Measurements from ENCODE around the gene KLHL5.

The KLHL5 gene

GRCh38 chr4:39044364-39044955, 17.6 kb upstream of the KLHL5 start:
- DNase-seq, result peak; percentile 91 to 94 (median 92)

- peak in 3 of 5 experiments; percentile 18 to 66 (median 35) for DNase-seq
Measured at GRCh38 chr4:39044956-39045826, 16.8 kb upstream of the KLHL5 start.

GRCh38 chr4:39045827-39046221, 16.2 kb upstream of the KLHL5 start:
- peak in 2 of 5 experiments; percentile 5 to 77 for DNase-seq

GRCh38 chr4:39046249-39046648, 15.8 kb upstream of the KLHL5 start:
- no peak for DNase-seq

GRCh38 chr4:39047681-39048080, 14.4 kb upstream of the KLHL5 start:
- no peak for DNase-seq

- DNase-seq, result peak in 1 of 5 experiments; percentile 74
Measured at GRCh38 chr4:39048311-39048710, 13.7 kb upstream of the KLHL5 start.

GRCh38 chr4:39050590-39050989, 11.4 kb upstream of the KLHL5 start:
- DNase-seq, result no peak

GRCh38 chr4:39051492-39051891, 10.5 kb upstream of the KLHL5 start:
- no peak for DNase-seq

GRCh38 chr4:39053983-39054382, 8.0 kb upstream of the KLHL5 start:
- DNase-seq, result no peak

GRCh38 chr4:39054497-39054896, 7.5 kb upstream of the KLHL5 start:
- no peak for DNase-seq

- no peak for DNase-seq
Measured at GRCh38 chr4:39056023-39056422, 6.0 kb upstream of the KLHL5 start.

GRCh38 chr4:39061457-39061856, 575 bp upstream of the KLHL5 start:
- no peak for DNase-seq

- no peak for DNase-seq
Measured at GRCh38 chr4:39062770-39063097, 702 bp downstream of the KLHL5 start.

GRCh38 chr4:39063430-39063829, 1.4 kb downstream of the KLHL5 start:
- no peak for DNase-seq

- DNase-seq, result no peak
Measured at GRCh38 chr4:39066371-39066770, 4.3 kb downstream of the KLHL5 start.

- no peak for DNase-seq
Measured at GRCh38 chr4:39067031-39067430, 5.0 kb downstream of the KLHL5 start.

GRCh38 chr4:39067451-39067850, 5.4 kb downstream of the KLHL5 start:
- DNase-seq, result no peak

GRCh38 chr4:39068907-39069306, 6.9 kb downstream of the KLHL5 start:
- no peak for DNase-seq

- DNase-seq, result no peak
Measured at GRCh38 chr4:39078829-39079228, 16.8 kb downstream of the KLHL5 start.

- no peak for DNase-seq
Measured at GRCh38 chr4:39083164-39083563, 21.1 kb downstream of the KLHL5 start.

GRCh38 chr4:39085891-39086290, 23.9 kb downstream of the KLHL5 start:
- DNase-seq, result no peak

GRCh38 chr4:39096847-39097246, 34.8 kb downstream of the KLHL5 start:
- DNase-seq, result no peak

- no peak for DNase-seq
Measured at GRCh38 chr4:39097290-39097689, 35.3 kb downstream of the KLHL5 start.

GRCh38 chr4:39102297-39102696, 40.3 kb downstream of the KLHL5 start:
- DNase-seq, result no peak
